Activated CD4-positive, alpha-beta T cell treated with anti-CD3 and anti-CD28 coated beads, Interleukin-2, Interleukin-6, amounts not matched to agents 100 ng/mL and 50 ng/mL, durations not matched to agents 16 hours and 8 hours (primary cell): Measurements from ENCODE around the gene SDHAF4.
"Not testable (repeated sequence)": the region's sequence is repeated elsewhere in the genome, so short reads cannot be mapped to it uniquely, and the experiment has no call there.

Experiments
- DNase-seq: peaks from one replicate; pipeline ENCODE4 v3.0.0-alpha.2; 2020

SDHAF4 gene

GRCh38 chr6:70593118-70593486 is 26.4 kb downstream of the SDHAF4 start:
- DNase-seq, result no peak

GRCh38 chr6:70599187-70599586 is 32.5 kb downstream of the SDHAF4 start:
- peak; percentile 40 for DNase-seq

GRCh38 chr6:70601014-70601413 is 34.3 kb downstream of the SDHAF4 start:
- no peak for DNase-seq

- DNase-seq, result no peak
Observed at GRCh38 chr6:70604254-70604653, 37.5 kb downstream of the SDHAF4 start.

- not testable (repeated sequence) for DNase-seq
Observed at GRCh38 chr6:70607371-70607770, 40.6 kb downstream of the SDHAF4 start.

- not testable (repeated sequence) for DNase-seq
Observed at GRCh38 chr6:70609181-70609580, 42.5 kb downstream of the SDHAF4 start.

GRCh38 chr6:70616728-70617260 is 50.1 kb downstream of the SDHAF4 start:
- DNase-seq, result no peak

GRCh38 chr6:70620746-70621145 is 54.0 kb downstream of the SDHAF4 start:
- no peak for DNase-seq

- DNase-seq, result no peak
Observed at GRCh38 chr6:70622461-70622860, 55.7 kb downstream of the SDHAF4 start.

- no peak for DNase-seq
Observed at GRCh38 chr6:70625436-70625835, 58.7 kb downstream of the SDHAF4 start.

- DNase-seq, result no peak
Observed at GRCh38 chr6:70627500-70628254, 60.9 kb downstream of the SDHAF4 start.

- DNase-seq, result no peak
Observed at GRCh38 chr6:70629929-70630328, 63.2 kb downstream of the SDHAF4 start.

- peak; percentile 2 for DNase-seq
Observed at GRCh38 chr6:70633870-70634269, 67.1 kb downstream of the SDHAF4 start.

- no peak for DNase-seq
Observed at GRCh38 chr6:70636596-70636995, 69.9 kb downstream of the SDHAF4 start.

- DNase-seq, result no peak
Observed at GRCh38 chr6:70638468-70638867, 71.7 kb downstream of the SDHAF4 start.
